GM18520 (cell line): ENCODE measurements around the gene SLC17A3.

ENCODE experiments used
- ATAC-seq: cut with Tn5 transposase; IDR thresholded peaks from one replicate; pipeline ENCODE4 v1.9.1; 2021; ENCODE audit not compliant: unreplicated experiment

SLC17A3 gene

GRCh38 chr6:25889877-25890853 lies 16.1 kb upstream of the SLC17A3 start:
- ATAC-seq, result no peak

- ATAC-seq, result no peak
Measured at GRCh38 chr6:25888626-25889025, 14.6 kb upstream of the SLC17A3 start.

- ATAC-seq, result no peak
Measured at GRCh38 chr6:25886066-25886465, 12.0 kb upstream of the SLC17A3 start.

GRCh38 chr6:25883991-25884390 lies 9.9 kb upstream of the SLC17A3 start:
- no peak for ATAC-seq

- no peak for ATAC-seq
Measured at GRCh38 chr6:25883536-25883935, 9.5 kb upstream of the SLC17A3 start.

- no peak for ATAC-seq
Measured at GRCh38 chr6:25882051-25882496, 8.0 kb upstream of the SLC17A3 start.

GRCh38 chr6:25880601-25881000 lies 6.6 kb upstream of the SLC17A3 start:
- ATAC-seq, result no peak

- ATAC-seq, result no peak
Measured at GRCh38 chr6:25878721-25879322, 4.8 kb upstream of the SLC17A3 start.

GRCh38 chr6:25875926-25876602 lies 2.0 kb upstream of the SLC17A3 start:
- ATAC-seq, result no peak

GRCh38 chr6:25875563-25875905 lies 1.5 kb upstream of the SLC17A3 start:
- ATAC-seq, result no peak

- no peak for ATAC-seq
Measured at GRCh38 chr6:25874822-25875562, 949 bp upstream of the SLC17A3 start.

- ATAC-seq, result no peak
Measured at GRCh38 chr6:25872814-25873213, 1.2 kb downstream of the SLC17A3 start.

- ATAC-seq, result no peak
Measured at GRCh38 chr6:25869840-25870239, 4.2 kb downstream of the SLC17A3 start.

GRCh38 chr6:25868436-25869183 lies 5.4 kb downstream of the SLC17A3 start:
- ATAC-seq, result no peak

GRCh38 chr6:25866011-25866410 lies 8.0 kb downstream of the SLC17A3 start:
- no peak for ATAC-seq

- ATAC-seq, result no peak
Measured at GRCh38 chr6:25863360-25863759, 10.7 kb downstream of the SLC17A3 start.

- no peak for ATAC-seq
Measured at GRCh38 chr6:25862199-25862598, 11.8 kb downstream of the SLC17A3 start.

GRCh38 chr6:25852756-25853155 lies 21.3 kb downstream of the SLC17A3 start:
- ATAC-seq, result no peak

GRCh38 chr6:25851961-25852360 lies 22.1 kb downstream of the SLC17A3 start:
- ATAC-seq, result no peak

- no peak for ATAC-seq
Measured at GRCh38 chr6:25844518-25844917, 29.5 kb downstream of the SLC17A3 start.
